Panc1 (cell line): ENCODE data around the gene SUCLG2. TPM values are rescaled to one million over a fixed set of nuclear protein-coding genes. Genes with fewer than 3 reads are reported as not detected.

Experiments
- ATAC-seq: fragments of 200-7000 bp; cut with Tn5 transposase; 2 replicates; pipeline ENCODE4 v1.9.1; 2020; ENCODE audit warnings: mild to moderate bottlenecking, moderate library complexity
- BruUV-seq: library from RNA; stranded (reverse); fragments of 400-500 nt; replicated peaks from 2 replicates; lab custom pipeline; 2021; lab: Mats Ljungman, UMichigan
- CTCF ChIA-PET: fragments of 300-600 bp; sonication (Branson Sonifier 250); formaldehyde crosslinking; loops from one replicate; lab custom pipeline; 2022; ENCODE audit warnings: antibody characterized with exemption; lab: Charles Lee
- POLR2A ChIA-PET: fragments of 300-600 bp; sonication (Branson Sonifier 250); formaldehyde crosslinking; loops from one replicate; lab custom pipeline; 2022; ENCODE audit warnings: antibody characterized with exemption; lab: Charles Lee
- DNase-seq: peaks from one replicate; pipeline ENCODE4 v3.0.0-alpha.2; 2010; ENCODE audit warnings: low read depth, low spot score
- H3K27ac ChIP-seq: 2 replicates; pipeline ENCODE4 v1.5.1; 2011; ENCODE audit warnings: mild to moderate bottlenecking, low read length, inconsistent platforms
- H3K27me3 ChIP-seq: fragments of 200-500 bp; sonication (Bioruptor generic); 2 replicates; pipeline ENCODE4 v1.6.0; 2014; ENCODE audit warnings: low read length, inconsistent platforms; ENCODE audit not compliant: control insufficient read depth, insufficient read depth
- H3K36me3 ChIP-seq: fragments of 200-500 bp; sonication (Bioruptor generic); 2 replicates; pipeline ENCODE4 v1.5.1; 2014; ENCODE audit warnings: inconsistent platforms, mild to moderate bottlenecking, low read length, moderate library complexity; ENCODE audit not compliant: control insufficient read depth, insufficient read depth
- H3K4me1 ChIP-seq: 2 replicates; pipeline ENCODE4 v1.5.1; 2011; ENCODE audit warnings: inconsistent platforms, mild to moderate bottlenecking, low read length, moderate library complexity; ENCODE audit not compliant: control insufficient read depth, insufficient read depth
- H3K4me3 ChIP-seq, 2 experiments: 2 replicates each; pipeline ENCODE4 v1.5.1; 2011 to 2012; ENCODE audit warnings: low read depth in 2 of 2, low read length in 2 of 2, mild to moderate bottlenecking in 2 of 2, inconsistent platforms in 1 of 2, moderate library complexity in 1 of 2
- H3K9me3 ChIP-seq: fragments of 200-500 bp; sonication (Bioruptor generic); 2 replicates; pipeline ENCODE4 v1.5.1; 2014; ENCODE audit warnings: low read depth, mild to moderate bottlenecking, inconsistent platforms, low read length, moderate library complexity; ENCODE audit not compliant: control insufficient read depth, insufficient read depth
- CTCF ChIP-seq: fragments of 450-650 bp; IDR thresholded peaks from 2 replicates; pipeline ENCODE4 v1.5.1; 2017; ENCODE audit warnings: mild to moderate bottlenecking
- POLR2AphosphoS5 ChIP-seq: IDR thresholded peaks from 2 replicates; pipeline ENCODE4 v1.6.1; 2012; ENCODE audit warnings: mild to moderate bottlenecking, low read depth, low read length, moderate library complexity
- REST ChIP-seq, 2 experiments: IDR thresholded peaks; 2 replicates each; pipeline ENCODE4 v1.6.1; 2011 to 2012; ENCODE audit warnings: low read depth in 2 of 2, control low read depth in 1 of 2, low read length in 1 of 2, mild to moderate bottlenecking in 1 of 2, moderate library complexity in 1 of 2; ENCODE audit not compliant: insufficient read depth in 1 of 2
- SIN3A ChIP-seq: IDR thresholded peaks from 2 replicates; pipeline ENCODE4 v1.6.1; 2012; ENCODE audit warnings: low read depth, mild to moderate bottlenecking, low read length, moderate library complexity, borderline replicate concordance; ENCODE audit not compliant: insufficient read depth
- TCF7L2 ChIP-seq: IDR thresholded peaks from 2 replicates; pipeline ENCODE4 v1.6.1; 2011; ENCODE audit warnings: mild to moderate bottlenecking, low read depth, low read length, inconsistent platforms
- in situ Hi-C: cut with HindIII; loops from 2 replicates; pipeline ENCODE4 v1.10.0; 2016; ENCODE audit warnings: low sequenced_read_pairs, low pct_unique_long_range_greater_than_20kb
- intact Hi-C: fragments of 100-400 bp; cut with micrococcal nuclease; formaldehyde crosslinking; loops from one replicate; pipeline ENCODE4 v1.10.0; 2022; ENCODE audit not compliant: unreplicated experiment
- total RNA-seq: library from RNA; stranded (reverse); gene quantifications from one replicate; pipeline ENCODE4 v1.2.1, GENCODE V29; 2021; ENCODE audit not compliant: unreplicated experiment

Gene SUCLG2
- total RNA-seq, 1 experiment from 2014 or later = 28.3 TPM

GRCh38 chr3:67569324-67569723 is 85.1 kb downstream of the SUCLG2 start:
- Histone ChIP-seq H3K27me3 (no peaks in the 10 kb centered on the region), H3K27ac (no peak overlapping the region), H3K4me3 (no peak overlapping the region), H3K4me1 (no peaks in the 10 kb centered on the region), H3K9me3 (no peaks in the 10 kb centered on the region), H3K36me3 (no peaks in the 10 kb centered on the region)
- ChIA-PET CTCF (no interaction called here), POLR2A (no interaction called here)
- intact Hi-C loops (no loop called here), in situ Hi-C loops (no loop called here)
- DNase-seq (no peak), ATAC-seq (no peak)
- no peak for TF ChIP-seq POLR2AphosphoS5
- TF ChIP-seq REST (IDR thresholded peaks at IDR 0.05; ENCODE audit: insufficient read depth in 1 of 2, low read depth in 2 of 2, low read length in 1 of 2) = no peak
- TF ChIP-seq TCF7L2 = no peak
- TF ChIP-seq SIN3A = no peak
- BruUV-seq = no TSS peak

- ChIA-PET CTCF (no interaction called here), POLR2A (no interaction called here)
- H3K27me3 ChIP-seq = no peaks in the 10 kb centered on the region
- no peak overlapping the region for H3K27ac ChIP-seq
- H3K4me3 ChIP-seq = no peak overlapping the region
- H3K4me1 ChIP-seq = no peaks in the 10 kb centered on the region
- in situ Hi-C loops = no loop called here
- TF ChIP-seq TCF7L2 (no peak), REST (IDR thresholded peaks at IDR 0.05; ENCODE audit: insufficient read depth in 1 of 2, low read depth in 2 of 2, low read length in 1 of 2) (no peak), CTCF (no peak), SIN3A (no peak), POLR2AphosphoS5 (no peak)
- intact Hi-C loops = no loop called here
- ATAC-seq = no peak
- no peak for DNase-seq
- H3K9me3 ChIP-seq = no peaks in the 10 kb centered on the region
- H3K36me3 ChIP-seq = no peaks in the 10 kb centered on the region
- BruUV-seq = no TSS peak
These were observed 86.5 kb downstream of the SUCLG2 start for GRCh38 chr3:67567893-67568292.
